GM19467 (cell line): Measurements from ENCODE around the gene RBM15B.
"Not testable (repeated sequence)": the region's sequence is repeated elsewhere in the genome, so short reads cannot be mapped to it uniquely, and the experiment has no call there.

Experiments
- ATAC-seq: cut with Tn5 transposase; IDR thresholded peaks from one replicate; pipeline ENCODE4 v1.9.1; 2021; ENCODE audit warnings: mild to moderate bottlenecking, moderate library complexity; ENCODE audit not compliant: unreplicated experiment

RBM15B gene

DNA sequence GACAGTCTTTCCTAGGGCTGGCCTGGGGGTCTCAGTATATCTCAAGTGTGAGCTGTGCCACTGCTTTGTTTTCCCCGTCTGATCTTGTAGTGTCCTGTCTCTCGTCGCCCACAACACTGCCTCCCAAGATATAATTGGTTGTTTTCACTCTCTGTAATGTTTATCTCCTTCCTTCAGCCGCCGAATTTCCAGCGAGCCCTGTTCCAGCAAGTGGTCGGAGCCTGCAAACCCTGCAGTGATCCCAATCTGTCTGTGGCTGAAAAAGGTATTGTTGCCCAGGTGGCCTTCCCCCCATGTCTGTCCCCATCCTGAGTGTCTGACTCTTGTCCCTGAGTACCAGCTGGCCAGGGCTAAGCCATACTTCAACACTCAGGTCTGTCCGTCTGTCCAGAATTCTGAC lies 15.5 kb upstream of the RBM15B start:
- ATAC-seq, result no peak

DNA sequence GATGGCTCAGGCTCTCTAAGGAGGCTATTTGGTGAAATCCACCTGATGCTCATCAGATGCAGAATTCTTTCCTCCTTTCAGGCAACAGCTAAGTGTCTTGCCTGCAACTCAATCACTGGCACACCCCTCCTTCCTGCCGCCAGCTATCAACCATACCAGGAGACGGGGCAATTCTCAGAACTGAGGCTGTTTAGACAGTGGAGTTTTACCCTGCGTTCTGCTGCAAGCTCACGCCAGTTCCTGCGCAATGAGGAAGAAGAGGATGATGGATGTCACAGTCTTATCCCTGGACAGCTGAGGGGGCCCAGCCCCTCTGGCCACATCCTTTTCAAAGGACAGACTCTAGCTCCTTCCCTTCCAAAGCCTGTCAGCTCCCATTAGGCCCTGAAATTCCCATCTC lies 13.0 kb upstream of the RBM15B start:
- ATAC-seq, result no peak

DNA sequence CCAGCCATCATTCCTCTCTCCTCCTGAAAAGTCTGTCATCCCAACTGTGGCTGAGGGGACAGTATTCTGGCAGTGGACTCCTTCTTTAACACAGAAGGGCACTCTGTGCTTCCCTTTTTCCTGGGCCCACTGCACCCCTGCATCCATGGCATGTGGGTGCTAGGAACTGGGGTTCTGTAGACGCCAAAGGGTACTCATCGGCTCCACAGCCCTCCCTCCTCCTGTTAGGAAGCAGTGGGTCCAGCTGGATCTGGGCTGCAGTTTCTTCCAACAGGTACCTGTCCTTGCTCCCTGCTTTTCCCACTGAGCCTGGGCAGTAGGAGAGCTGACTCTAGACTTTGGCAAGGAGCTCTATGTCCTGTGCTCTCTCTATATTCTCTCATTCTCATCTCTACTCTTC lies 12.4 kb upstream of the RBM15B start:
- ATAC-seq, result no peak

DNA sequence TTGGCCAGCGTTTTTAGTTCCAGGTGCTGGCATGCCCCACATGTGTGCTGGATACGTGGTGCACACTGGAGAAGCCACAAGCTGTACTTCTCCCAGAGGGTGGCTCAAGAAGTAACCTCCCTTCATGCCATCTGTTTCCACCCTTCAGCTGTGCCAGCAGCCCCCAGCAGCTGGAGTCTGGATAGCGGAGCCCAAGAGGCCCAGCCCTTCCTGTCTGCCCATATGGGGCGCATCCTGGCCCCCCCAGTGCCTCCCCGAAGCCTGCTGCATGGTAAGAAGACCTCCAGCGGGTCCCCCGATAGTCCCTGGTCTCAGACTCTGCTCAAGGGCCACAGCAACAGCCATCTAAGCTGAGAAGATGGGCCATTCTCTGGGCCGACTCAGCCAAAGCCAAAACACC lies 11.8 kb upstream of the RBM15B start:
- ATAC-seq, result no peak

DNA sequence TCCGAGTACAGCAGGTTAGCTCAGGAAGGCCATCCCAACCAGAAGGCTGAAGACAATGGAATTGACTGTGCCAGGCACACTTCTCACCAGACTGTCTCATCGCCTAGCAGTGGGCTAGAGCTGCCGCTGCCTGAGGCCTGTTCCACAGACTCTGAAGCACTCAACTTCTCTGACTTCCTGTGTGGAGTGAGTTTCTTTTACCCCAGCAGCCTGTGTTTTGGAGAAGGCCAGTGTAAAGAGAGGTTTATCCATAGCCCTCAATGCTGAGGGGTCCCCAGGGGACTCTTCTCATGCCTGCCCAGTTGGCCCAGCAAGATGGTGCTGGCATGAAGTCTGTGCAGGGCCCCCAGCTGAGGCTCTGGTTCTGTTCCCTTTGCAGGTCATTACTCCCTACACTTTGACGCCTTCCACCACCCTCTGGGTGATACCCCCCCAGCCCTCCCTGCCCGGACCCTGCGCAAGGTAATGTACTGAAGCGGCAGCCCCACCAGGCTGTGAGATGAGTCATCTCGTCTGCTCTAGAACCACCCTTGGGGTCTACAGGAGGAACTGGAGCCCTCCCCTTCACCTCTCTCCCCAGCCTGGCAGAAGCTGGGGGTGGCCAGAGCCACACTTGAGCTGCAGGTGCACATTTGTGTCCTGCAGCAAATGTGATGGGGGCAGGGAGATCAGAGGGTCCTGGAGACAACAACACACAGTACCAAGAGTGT lies 11.2 kb upstream of the RBM15B start:
- ATAC-seq, result no peak

DNA sequence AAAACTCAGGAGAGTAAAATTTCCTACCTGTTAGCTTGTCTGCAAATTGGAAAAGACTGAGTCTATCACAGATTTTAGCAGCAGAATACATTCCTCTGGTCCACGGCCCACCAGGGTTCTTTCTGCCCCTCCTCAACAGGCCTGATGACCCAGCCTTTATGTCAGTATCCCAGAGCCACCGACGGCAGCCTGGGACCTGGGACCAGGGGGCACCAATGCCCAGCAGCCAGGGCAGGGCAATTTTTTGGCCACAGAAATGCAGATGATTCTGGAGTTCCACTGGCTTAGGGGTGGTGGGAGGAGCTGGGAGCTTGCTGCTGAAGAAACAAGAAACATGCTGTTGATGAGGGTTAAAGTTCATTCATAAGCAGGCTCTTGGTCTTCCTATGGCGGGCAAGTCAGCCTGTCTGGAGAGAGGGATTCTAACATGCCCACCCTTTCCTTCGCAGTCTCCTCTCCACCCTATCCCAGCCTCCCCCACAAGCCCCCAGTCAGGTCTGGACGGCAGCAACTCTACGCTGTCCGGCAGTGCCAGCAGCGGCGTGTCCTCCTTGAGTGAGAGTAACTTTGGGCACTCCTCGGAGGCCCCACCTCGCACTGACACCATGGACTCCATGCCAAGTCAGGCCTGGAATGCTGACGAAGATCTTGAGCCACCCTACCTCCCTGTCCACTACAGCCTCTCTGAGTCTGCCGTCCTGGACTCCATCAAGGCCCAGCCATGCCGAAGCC lies 10.3 kb upstream of the RBM15B start:
- no peak for ATAC-seq

DNA sequence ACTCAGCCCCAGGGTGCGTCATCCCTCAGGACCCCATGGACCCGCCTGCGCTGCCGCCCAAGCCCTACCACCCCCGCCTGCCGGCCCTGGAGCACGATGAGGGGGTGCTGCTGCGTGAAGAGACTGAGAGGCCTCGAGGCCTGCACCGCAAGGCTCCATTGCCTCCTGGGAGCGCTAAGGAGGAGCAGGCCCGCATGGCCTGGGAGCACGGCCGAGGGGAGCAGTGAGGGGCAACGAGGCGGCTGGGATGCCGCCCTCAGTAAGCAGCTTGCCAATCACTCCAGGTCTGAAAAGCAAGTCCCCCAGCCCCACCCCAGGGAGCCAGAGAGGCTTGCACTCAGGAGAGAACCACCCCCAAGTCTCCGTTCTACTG lies 9.8 kb upstream of the RBM15B start:
- ATAC-seq, result no peak

DNA sequence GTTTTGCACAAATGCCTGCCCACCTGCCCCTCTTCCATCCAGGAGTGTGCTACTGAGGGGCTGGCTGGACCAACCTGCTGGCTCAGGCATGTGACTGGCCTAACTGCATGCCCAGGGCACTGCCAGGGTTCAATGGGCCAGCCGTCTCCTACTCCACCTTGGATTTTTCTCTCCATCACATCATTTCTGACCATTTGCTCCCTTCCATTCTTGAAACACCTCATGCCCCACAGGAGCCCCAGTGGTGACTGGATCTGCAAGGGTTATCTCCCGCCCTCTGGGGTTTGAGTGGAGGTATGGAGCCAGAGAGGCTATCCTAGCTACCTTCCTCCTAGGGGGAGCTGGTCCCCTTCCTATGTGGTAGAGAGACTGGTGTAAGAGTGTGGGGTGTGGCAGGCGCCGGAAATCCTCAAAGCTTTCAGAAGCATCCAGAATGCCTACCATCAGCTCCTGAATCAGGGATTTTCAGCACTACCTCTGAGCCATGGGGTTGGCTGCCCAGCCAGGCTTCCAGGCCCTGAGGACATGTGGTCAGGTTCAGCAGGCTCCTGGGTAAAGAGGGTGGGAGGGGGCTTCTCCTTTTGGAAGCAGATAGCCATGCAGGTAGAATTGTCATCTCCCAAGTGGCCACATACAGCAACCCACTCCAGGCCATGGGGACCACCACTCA lies 8.9 kb upstream of the RBM15B start:
- no peak for ATAC-seq

DNA sequence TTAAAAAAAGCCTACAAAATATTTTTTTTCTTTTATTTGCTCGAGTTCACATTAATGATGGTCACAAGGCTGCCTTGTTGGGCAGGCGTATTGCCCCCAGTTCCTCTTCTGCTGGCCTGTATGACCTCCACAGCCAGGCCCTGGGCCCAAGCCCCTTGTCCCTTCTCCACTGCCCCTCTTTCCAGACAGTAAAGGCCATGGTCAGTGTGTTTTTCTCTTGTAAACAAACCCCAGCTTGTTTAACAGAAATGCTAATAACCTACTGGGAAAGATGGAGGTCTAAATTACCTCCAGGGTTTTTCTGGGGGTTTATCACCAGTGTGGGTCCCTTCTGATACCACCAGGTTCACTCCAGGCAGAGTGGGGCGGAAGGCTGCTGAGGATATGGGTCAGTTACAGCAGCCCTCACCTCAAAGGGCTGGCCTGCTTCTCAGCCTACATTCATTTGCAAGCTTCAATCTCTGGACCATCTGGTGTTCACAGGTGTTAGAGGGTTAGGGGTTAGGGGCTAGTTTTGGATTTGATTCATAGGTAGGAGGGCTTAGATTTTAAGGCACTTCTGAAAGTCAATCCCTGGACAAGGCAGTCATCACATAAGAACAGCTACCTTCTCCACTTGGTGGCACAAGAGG lies 8.0 kb upstream of the RBM15B start:
- ATAC-seq, result no peak

DNA sequence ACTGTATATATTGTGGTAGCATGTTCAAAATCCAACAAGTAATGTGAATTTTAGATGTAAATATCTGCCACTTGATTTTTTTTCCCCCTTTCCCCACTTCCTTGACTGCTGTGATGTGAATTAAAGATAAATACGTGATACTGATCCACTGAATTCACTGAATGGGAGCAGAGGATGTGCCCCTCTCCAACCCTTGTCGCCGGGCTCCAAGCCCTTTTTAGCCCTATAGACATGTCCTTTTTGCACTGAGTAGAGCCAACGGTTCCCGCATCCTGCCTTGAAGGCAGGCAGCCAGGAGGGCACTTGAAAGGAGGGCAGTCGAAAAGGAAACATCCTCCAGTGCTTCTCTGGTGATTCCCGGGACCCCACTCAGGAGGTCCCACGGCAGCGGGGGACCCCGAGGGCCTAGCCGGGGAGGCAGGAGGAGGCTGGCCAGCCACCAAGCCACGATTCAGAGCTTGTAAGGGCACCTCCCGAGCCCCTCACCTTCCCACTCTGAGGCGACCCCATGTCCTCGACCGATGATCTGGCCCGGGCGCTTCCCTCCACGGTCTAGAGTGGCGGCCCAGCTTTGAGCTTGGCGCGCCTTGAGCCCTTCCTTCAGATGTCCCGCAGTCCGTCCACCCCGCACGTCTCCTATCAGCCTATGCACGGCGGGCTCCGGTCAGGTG lies 6.9 kb upstream of the RBM15B start:
- ATAC-seq, result no peak

DNA sequence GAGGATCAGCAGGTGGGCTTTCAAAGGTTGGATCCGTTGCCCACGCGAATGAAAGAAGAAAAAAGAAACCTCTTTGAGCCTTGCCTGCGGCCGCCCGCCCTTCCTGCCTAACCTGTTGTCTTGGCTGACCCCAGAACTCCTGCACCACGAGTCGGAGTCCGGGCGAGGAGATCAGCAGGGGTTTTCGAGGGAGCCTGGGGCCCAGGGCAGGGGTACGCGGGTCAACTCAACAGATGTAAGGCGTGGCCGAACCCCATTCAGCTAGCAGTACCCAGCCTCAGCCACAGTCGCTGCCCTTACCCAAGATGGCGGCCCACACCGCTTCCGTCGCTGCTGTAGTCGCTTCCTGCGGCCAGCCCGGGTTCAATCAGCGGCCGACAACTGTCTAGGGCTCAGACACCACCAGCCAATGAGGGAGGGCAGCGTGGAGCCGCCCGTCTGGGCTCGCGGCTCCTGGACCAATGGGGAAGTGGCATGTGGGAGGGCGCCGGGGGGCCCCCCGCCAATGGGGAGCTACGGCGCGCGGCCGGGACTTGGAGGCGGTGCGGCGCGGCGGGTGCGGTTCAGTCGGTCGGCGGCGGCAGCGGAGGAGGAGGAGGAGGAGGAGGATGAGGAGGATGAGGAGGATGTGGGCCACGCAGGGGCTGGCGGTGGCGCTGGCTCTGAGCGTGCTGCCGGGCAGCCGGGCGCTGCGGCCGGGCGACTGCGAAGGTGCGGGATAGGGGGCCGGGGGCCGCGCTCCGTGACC lies 6.2 kb upstream of the RBM15B start, which contains the start of gene MANF:
Gene MANF (plus strand): TSS at position 566 of the 748 bp plus-strand sequence. CDS start 52 bp downstream, at position 618.
- ATAC-seq, result peak; percentile 93

DNA sequence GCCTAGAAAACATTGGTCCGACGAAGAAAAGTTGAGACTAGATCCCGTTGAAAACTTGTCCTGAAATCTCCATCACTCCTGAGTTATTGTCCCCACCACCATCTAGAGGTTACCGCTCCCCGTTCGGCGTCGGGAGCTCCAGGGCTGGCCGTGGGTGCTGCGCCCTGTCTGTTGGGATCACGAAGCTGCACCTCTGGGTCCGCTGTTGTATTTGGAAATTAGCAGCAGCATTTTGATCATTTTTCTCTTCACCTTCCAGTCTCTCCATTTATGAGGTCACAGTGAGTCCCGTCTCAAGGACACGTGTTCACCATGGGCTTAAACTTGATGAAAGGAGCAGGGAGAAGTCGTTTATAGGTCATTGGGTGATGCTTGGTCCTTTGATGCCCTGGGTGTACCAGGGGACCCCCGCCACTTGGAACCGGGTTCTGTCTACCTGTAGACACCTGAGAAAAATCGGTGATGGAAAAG lies 5.4 kb upstream of the RBM15B start:
- ATAC-seq, result no peak

DNA sequence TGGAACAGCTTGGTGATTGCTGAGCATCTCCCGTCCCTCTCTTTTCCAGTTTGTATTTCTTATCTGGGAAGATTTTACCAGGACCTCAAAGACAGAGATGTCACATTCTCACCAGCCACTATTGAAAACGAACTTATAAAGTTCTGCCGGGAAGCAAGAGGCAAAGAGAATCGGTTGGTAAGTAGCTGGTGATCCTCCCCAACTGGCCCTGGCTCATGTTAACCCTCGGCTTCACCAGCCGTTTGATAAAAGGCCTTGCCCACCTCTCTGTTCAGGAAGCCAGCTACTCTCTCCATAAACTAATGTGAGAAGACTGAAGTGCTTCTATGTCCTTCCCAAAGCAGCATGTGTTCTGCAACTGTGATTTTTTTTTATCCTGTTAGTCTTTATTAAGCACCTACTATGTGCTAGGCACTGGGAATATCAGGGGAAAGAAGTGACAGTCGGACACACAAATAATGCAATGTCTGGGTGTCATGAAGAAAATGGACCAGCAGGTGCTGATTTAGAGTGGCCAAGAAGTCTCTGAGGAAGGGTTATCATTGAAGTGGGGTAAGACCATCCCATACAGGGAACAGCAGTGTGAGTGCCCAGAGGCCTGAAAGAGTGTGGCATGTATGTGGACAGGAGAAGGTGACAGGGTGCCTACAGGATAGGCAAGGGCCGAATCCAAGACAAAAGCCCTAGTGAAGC lies 4.8 kb upstream of the RBM15B start:
- no peak for ATAC-seq

DNA sequence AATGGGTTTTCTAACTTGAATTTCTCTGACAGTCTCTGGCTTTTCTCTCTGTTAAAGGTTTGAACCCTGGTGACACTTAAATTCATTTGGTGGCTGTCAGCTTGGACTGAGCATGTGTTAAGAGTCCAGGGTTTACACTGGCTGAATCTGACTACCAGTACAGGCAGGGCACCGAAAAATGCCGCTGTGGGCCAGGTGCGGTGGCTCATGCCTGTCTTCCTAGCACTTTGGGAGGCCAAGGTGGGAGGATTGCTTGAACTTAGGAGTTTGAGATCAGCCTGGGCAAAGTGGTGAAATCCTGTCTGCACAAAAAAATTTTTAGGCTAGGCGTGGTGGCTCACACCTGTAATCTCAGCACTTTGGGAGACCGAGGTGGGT lies 4.2 kb upstream of the RBM15B start:
- ATAC-seq, result no peak

DNA sequence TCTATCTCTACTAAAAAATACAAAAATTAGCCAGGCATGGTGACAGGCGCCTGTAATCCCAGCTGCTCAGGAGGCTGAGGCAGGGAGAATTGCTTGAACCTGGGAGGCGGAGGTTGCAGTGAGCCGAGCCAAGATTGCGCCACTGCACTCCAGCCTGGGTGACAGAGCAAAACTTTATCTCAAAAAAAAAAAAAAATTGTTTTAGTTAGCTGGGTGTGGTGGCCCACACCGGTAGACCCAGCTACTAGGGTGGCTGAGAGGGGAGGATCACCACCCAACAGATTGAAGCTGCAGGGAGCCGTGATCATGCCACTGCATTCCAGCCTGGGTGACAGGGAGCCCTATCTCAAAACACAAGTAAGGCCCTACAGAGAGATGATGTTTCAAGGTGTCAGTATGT lies 3.8 kb upstream of the RBM15B start:
- not testable (repeated sequence) for ATAC-seq

DNA sequence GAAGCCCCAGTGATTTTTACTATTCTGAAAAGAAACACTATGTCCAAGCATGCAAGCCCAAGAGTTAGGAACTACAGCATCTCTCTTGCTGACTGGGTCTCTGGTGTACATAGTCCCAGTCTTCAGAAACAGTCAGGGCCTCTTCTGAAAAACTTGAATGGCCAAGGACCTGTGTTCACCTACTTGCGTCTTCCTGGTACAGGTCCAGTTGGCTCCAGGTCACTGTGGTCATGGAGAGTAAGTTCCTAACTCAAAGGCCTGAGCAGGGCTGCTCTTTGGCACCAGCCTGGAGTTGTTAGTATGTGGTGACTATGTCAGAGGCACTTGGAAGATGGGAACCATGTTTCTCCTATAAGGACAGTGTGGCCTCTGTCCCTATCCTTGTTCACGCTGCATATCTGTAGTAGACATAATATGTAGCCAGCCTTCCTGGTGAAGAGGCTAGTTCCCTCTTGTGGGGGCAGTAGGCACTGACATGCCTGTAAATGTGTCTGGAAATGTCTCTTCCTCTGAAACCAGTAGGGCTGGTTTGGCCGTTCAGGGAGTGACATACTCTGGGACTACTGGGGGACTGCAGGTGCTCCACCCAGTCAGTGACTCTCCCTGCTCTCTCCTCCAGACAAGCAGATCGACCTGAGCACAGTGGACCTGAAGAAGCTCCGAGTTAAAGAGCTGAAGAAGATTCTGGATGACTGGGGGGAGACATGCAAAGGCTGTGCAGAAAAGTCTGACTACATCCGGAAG lies 2.6 kb upstream of the RBM15B start:
- no peak for ATAC-seq

DNA sequence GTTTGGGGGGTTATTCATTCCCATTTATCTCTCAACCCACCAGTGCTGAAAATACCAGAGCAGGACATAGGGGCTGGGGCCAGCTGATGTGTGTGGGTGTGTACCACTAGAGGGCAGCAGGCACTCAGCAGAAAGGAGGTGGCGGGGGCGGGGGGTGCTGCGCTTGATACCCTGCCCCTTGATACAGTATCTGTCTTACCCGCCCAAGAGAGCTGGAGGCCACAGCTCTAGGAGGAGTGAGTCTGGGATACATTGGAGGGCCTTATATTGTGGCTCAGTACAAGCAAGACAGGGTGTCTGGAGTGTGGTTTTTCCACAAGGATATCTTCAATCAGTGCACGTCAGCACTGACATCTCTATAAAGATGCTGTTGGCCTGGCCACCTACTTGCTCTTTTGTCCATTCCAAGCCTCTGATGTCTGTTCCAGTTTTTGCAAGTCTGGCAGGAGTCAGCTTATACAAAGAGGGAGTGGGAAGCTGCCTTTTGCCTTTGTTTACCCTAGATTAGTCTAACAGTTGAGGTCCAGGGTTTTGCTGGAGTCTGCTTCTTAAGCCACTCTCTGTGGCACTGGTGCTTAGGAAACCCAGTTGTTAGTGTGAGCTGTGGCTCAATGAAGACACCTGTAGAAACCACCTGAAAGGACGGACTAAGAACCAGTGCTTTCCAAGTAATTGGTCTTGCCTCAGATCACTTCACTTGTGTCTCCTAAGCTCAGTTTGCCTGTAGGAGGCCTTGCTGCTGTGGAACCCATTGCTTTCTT lies 1.5 kb upstream of the RBM15B start:
- ATAC-seq, result no peak
